GM13976 (cell line): Measurements from ENCODE around the gene CEP112.

Experiments
- DNase-seq: peaks from one replicate; pipeline ENCODE4 v3.0.0; 2012; ENCODE audit warnings: low spot score
- CTCF ChIP-seq: IDR thresholded peaks from 2 replicates; pipeline ENCODE4 v1.5.1; 2012; ENCODE audit warnings: borderline replicate concordance, mild to moderate bottlenecking; ENCODE audit not compliant: insufficient read depth; ENCODE audit errors: extremely low read depth, missing control alignments, control extremely low read depth
- in situ Hi-C: fragments of 300-500 bp; cut with MboI; formaldehyde crosslinking; loops from one replicate; pipeline ENCODE4 v1.12.0; 2022; ENCODE audit warnings: low sequenced_read_pairs, mixed read lengths, inconsistent platforms; ENCODE audit not compliant: unreplicated experiment

The CEP112 gene

GRCh38 chr17:66098040-66098439, 93.9 kb downstream of the CEP112 start:
- in situ Hi-C loops = no loop called here
- no peak for DNase-seq
- TF ChIP-seq CTCF = no peak

DNA sequence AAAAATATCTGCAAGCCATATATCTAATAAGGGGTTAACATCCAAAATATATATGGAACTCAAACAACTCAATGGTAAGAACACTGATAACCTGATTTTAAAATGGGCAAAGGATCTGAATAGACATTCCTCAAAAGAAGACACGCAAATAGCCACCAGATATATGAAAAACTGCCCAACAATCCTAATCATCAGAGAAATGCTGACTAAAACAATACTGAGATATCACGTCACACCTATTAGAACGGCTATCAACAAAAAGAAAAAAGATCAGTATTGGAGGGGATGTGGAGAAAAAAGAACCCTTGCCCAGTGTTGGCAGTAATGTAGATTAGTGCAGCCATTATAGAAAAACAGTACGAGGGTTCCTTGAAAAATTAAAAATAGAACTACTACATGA, 97.2 kb downstream of the CEP112 start:
- DNase-seq = no peak
- in situ Hi-C loops = no loop called here

DNA sequence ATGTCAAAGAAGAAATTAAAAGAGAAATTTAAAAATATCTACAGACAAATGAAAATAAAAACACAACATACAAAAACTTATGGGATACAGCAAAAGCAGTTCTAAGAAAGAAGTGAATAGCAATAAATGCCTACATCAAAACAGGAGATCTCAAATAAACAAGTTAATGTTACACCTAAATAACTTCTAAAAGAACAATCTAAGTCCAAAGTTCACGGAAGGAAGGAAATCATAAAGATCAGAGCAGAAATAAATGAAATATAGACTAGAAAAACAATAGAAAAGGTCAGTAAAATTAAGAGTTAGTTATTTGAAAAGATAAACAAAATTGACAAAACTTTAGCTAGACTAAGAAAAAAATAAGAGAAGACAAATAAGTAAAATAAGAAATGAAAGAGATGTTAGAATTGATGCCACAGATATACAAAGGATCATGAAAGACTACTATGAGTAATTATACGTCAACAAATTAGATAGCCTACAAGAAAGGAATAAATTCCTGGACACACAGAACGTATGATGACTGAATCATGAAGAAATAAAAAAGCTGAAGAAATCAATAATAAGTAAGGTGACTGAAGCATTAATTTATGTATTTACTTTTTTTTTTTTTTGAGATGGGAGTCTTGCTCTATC, 100.4 kb downstream of the CEP112 start:
- DNase-seq = no peak
- no peak for TF ChIP-seq CTCF
- in situ Hi-C loops = no loop called here

More for the DNA sequence above, 97.2 kb downstream of the CEP112 start:
- no peak for TF ChIP-seq CTCF

DNA sequence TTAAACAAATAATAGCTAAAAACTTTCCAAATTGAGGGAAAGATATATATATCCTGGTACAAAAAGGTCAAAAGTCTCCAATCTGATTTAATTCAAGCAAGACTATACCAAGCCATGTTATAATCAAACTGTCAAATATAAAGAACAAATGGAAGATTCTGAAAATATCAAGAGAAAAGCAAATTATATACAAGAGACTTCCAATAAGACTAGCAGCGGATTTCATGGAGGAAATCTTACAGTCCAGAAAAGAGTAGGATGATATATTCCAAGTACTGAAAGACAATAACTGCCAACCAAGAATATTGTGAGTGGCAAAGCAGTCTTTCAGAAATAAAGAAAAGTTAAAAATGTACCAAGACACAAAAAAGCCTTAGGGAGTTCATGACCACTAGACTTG, 102.2 kb downstream of the CEP112 start:
- no peak for TF ChIP-seq CTCF
- in situ Hi-C loops = no loop called here
- DNase-seq = no peak

DNA sequence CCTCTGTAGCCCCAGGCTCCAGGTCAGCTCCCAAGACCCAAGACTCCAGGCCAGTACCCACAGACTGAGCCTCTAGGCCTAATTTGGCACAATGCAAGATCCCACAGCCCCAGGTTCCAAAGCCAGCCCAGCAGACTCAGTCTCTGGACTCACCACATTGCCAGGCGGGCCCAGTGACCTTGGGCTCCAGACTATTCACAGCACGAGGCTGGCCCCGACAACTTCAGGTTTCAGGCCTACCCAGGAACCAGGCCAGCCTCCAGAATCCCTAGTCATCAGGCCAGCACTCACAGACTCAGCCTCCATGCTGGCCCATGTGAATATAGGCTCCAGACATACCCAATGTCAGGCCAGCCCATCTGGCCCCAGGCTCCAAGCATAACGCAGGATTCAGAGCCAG, 103.8 kb downstream of the CEP112 start:
- no peak for DNase-seq
- in situ Hi-C loops = no loop called here
- no peak for TF ChIP-seq CTCF

DNA sequence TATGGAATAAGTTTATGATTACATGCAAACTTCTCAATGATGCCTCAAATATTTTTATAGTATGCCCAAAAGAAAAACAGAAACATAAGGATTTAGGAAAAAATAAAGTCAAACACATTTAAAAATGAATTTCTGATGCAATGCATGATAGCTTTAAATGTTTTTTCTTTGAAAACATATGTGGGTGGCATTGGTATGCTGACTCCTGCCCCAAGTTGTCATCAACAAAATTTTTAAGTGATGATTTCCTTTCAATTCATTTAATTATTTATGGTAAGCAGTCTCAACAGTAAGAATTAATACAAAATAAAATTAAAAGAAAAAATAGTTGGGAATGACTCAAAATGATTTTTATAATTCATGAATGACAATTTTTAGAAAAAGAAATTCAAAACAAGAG, 104.9 kb downstream of the CEP112 start:
- in situ Hi-C loops = no loop called here
- DNase-seq = no peak
- TF ChIP-seq CTCF = no peak
